GM21717 (cell line): ENCODE data around the gene ANKRD1.

ENCODE experiments used
- ATAC-seq: cut with Tn5 transposase; IDR thresholded peaks from one replicate; pipeline ENCODE4 v1.9.1; 2021; ENCODE audit warnings: mild to moderate bottlenecking, moderate library complexity; ENCODE audit not compliant: unreplicated experiment

The ANKRD1 gene

GRCh38 chr10:90936276-90936659, 15.4 kb upstream of the ANKRD1 start:
- no peak for ATAC-seq

GRCh38 chr10:90935581-90936275, 14.8 kb upstream of the ANKRD1 start:
- ATAC-seq: no peak

- ATAC-seq: no peak
These were observed 10.3 kb upstream of the ANKRD1 start for GRCh38 chr10:90930971-90931871.

GRCh38 chr10:90930070-90930837, 9.4 kb upstream of the ANKRD1 start:
- ATAC-seq: no peak

- no peak for ATAC-seq
These were observed 8.3 kb upstream of the ANKRD1 start for GRCh38 chr10:90929179-90929578.

GRCh38 chr10:90927293-90927692, 6.4 kb upstream of the ANKRD1 start:
- ATAC-seq: no peak

- no peak for ATAC-seq
These were observed 4.5 kb upstream of the ANKRD1 start for GRCh38 chr10:90925079-90926029.

- ATAC-seq: no peak
These were observed 3.7 kb upstream of the ANKRD1 start for GRCh38 chr10:90924552-90924951.

GRCh38 chr10:90923111-90923731, 2.3 kb upstream of the ANKRD1 start:
- no peak for ATAC-seq

GRCh38 chr10:90921906-90922305, 1.0 kb upstream of the ANKRD1 start:
- no peak for ATAC-seq

GRCh38 chr10:90919683-90920574, 958 bp downstream of the ANKRD1 start:
- ATAC-seq: no peak

GRCh38 chr10:90917968-90918318, 2.9 kb downstream of the ANKRD1 start:
- no peak for ATAC-seq

GRCh38 chr10:90917238-90917967, 3.5 kb downstream of the ANKRD1 start:
- no peak for ATAC-seq

GRCh38 chr10:90916392-90917237, 4.3 kb downstream of the ANKRD1 start:
- ATAC-seq: no peak

GRCh38 chr10:90915766-90916075, 5.2 kb downstream of the ANKRD1 start:
- no peak for ATAC-seq

- ATAC-seq: no peak
These were observed 5.7 kb downstream of the ANKRD1 start for GRCh38 chr10:90914992-90915765.
